ENCODE results near the gene PHF21B.

GRCh38 chr22:44930711-44931035 lies 79.1 kb downstream of the PHF21B start:
- no peak for TF ChIP-seq BRCA1 (IDR thresholded peaks at IDR 0.05; ENCODE audit: low read depth, low read length)
- no peak for TF ChIP-seq POLR2A (IDR thresholded peaks at IDR 0.05; ENCODE audit: control extremely low read depth in 1 of 2, low read depth in 2 of 2, low read length in 2 of 2)

All from H1 (cell line).